Spleen (tissue), 7 donors: ENCODE results near the gene EDEM3.

Source experiments
- POLR2A ChIP-seq, 3 donors: fragments of 450-650 bp; IDR thresholded peaks; one replicate each; pipeline ENCODE4 v1.5.1; 2017; ENCODE audit warnings: antibody characterized with exemption in 3 of 3, mild to moderate bottlenecking in 1 of 3
- TF ChIP-seq, protein P1 (sequence below), 11 experiments: fragments of 200-600 bp in 7 of 11; fragments of 450-650 bp in 4 of 11; sonication (generic) in 4 of 11; IDR thresholded peaks in 8 of 11; conservative IDR thresholded peaks in 3 of 11; 1 replicate in 7 of 11; 2 replicates in 4 of 11; pipeline versions ENCODE4 v1.4.0 to v1.8.0; 2016 to 2021; ENCODE audit warnings: antibody characterized with exemption in 11 of 11, inconsistent platforms in 4 of 11, mild to moderate bottlenecking in 1 of 11
- donor health status: DM: no; HTN: no; CAD: no; lungs with moderate emphysema.
- donor health status: DM: no; HTN: no; CAD: no.
- donor health status: DM: no; HTN: no; CAD: no.

DNA sequence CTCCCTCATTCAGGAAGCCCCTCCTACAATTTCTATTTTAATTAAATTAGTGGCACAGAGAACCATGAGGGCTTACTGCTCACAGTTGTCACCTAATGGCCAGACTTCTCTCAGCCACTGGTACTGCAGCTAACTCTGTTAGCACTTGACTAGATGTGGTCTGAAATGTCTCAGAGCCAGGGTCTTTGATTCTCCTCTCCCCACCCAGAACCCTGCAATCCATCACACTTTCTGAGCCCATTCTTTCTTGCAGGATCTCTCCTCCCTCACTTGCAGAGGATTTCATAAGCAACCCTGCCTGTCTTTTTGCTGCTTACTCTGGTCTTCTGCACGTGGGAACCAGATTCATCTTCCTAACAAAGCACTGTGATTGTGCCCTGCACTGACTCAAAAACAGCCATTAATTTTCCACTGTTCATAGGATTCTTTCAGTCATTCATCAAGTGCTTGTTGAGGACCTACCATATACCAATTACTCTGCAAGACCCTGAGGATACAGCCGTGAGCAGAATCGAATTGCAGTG, 108.4 kb downstream of the EDEM3 start:
- no peak for TF ChIP-seq POLR2A (IDR thresholded peaks at IDR 0.05)
- TF ChIP-seq, protein P1, sequence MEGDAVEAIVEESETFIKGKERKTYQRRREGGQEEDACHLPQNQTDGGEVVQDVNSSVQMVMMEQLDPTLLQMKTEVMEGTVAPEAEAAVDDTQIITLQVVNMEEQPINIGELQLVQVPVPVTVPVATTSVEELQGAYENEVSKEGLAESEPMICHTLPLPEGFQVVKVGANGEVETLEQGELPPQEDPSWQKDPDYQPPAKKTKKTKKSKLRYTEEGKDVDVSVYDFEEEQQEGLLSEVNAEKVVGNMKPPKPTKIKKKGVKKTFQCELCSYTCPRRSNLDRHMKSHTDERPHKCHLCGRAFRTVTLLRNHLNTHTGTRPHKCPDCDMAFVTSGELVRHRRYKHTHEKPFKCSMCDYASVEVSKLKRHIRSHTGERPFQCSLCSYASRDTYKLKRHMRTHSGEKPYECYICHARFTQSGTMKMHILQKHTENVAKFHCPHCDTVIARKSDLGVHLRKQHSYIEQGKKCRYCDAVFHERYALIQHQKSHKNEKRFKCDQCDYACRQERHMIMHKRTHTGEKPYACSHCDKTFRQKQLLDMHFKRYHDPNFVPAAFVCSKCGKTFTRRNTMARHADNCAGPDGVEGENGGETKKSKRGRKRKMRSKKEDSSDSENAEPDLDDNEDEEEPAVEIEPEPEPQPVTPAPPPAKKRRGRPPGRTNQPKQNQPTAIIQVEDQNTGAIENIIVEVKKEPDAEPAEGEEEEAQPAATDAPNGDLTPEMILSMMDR (IDR thresholded peaks at IDR 0.05 in 8 of 11, conservative IDR thresholded peaks at IDR 0.05 in 3 of 11): no peak
